ENCODE results near the gene FKTN.

DNA sequence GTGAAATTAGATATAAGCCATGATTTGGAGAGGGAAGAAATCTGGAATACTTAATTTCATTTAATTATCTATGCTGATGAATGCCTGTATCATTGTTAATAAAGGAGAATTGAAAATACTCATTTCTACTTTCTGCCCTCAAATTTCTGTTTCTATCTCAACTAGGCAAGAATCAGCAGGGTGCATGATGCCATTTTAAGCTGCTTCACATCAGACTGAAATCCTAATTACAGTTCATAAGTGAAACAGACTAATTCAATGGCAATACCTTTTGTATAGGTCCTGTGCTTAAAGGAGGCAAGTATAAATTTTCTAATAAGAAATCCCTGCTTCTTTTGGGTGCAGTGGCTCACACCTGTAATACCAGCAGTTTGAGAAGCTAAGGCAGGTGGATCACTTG lies 82.0 kb downstream of the FKTN start:
- TF ChIP-seq, protein P1, sequence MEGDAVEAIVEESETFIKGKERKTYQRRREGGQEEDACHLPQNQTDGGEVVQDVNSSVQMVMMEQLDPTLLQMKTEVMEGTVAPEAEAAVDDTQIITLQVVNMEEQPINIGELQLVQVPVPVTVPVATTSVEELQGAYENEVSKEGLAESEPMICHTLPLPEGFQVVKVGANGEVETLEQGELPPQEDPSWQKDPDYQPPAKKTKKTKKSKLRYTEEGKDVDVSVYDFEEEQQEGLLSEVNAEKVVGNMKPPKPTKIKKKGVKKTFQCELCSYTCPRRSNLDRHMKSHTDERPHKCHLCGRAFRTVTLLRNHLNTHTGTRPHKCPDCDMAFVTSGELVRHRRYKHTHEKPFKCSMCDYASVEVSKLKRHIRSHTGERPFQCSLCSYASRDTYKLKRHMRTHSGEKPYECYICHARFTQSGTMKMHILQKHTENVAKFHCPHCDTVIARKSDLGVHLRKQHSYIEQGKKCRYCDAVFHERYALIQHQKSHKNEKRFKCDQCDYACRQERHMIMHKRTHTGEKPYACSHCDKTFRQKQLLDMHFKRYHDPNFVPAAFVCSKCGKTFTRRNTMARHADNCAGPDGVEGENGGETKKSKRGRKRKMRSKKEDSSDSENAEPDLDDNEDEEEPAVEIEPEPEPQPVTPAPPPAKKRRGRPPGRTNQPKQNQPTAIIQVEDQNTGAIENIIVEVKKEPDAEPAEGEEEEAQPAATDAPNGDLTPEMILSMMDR (IDR thresholded peaks at IDR 0.05) = no peak
- TF ChIP-seq POLR2A (IDR thresholded peaks at IDR 0.05) = no peak
